ENCODE measurements around the gene ADRA2A.

ADRA2A gene

DNA sequence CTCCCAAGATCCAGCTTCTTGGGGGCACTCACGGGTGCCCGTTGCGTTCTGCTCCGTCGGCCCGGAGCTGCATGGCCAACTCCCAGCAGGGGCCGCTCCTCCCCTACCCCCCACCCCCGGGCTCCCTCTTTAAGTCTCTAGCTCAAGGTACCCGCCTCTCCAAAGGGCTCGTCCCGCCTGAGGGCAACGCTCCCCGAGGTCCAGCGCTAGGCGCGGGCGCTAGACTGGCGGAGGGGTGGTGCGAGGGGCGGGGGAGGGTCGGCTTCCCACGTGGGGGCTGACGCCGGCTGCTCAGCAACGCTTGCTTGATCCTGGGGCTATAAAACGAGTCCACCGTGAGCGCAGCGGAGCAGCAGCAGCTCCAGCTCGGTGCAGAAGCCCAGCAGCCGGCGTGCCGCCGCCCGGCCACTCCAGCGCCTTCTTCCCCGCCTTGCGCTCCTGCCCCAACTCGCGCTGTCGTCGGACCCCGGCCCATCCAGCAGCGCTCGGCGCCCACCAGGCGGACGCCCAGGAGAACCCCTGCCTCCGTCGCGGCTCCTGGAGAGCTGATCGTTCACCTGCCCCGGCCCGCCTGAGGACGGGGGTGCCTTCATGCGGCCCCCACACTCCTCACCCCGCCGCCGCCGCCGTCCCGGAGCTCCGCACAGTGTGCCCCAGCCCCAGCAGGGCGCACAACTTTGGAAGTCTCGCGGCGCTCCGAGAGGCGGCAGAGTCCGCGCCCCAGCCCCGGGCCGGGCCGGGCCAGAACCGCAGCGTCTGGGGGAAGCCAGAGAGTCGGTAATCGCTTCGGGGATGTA, at the start of gene ADRA2A:
Gene ADRA2A (plus strand): TSS at position 348 of the 797 bp plus-strand sequence. CDS start 968 bp downstream, outside the sequence.
- H3K27ac ChIP-seq (ENCODE audit: low read depth, low read length): no peak within 1 kb of the TSS
- no peaks in the 10 kb centered on the region for H3K36me3 ChIP-seq (ENCODE audit: control insufficient read depth, insufficient read depth, low read length)
- no peaks in the 10 kb centered on the region; the same call in 1 of the 2 replicates for H3K9me3 ChIP-seq (ENCODE audit: control insufficient read depth, insufficient read depth, low read depth, low read length)
- H3K27me3 ChIP-seq (ENCODE audit: control insufficient read depth, insufficient read depth, low read length): peaks cover 77% of the 10 kb centered on the region
- peaks cover 3% of the 10 kb centered on the region for H3K4me1 ChIP-seq (ENCODE audit: control insufficient read depth, insufficient read depth, low read length)
- peak within 1 kb of the TSS; percentile 78 for H3K4me3 ChIP-seq (ENCODE audit: low read depth, low read length)
- H3K9ac ChIP-seq (ENCODE audit: low read length): no peak within 1 kb of the TSS

DNA sequence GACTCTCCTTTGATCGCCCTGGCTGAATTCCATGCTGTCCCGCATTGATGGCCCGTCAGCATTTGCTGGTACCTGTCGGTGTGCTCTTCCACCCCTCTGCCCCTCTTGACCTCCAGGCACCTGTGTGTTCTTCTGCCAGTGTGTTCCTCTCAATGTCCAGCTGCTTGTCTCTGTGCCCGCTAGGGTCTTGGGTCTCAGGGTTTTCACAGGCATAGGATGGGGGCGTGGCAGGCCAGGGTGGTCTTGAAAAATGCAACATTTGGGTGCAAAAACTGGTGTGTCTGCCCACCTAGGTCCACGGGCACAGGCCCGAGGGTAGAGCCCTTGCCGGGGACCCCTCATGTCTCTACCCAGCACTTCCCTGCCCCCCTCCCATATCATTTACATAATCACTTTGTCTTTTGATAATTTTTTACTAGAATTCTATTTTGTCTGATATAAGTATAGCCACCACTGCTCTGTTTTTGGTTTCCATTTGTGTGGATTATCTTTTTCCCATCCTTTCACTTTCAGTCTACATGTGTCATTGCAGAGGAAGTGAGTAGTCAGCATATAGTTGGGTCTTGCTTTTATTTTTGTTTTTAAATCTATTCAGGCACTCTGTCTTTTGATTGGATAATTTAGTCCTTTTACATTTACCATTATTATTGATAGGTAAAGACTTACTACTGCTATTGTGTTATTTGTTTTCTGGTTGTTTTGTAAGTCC, 46.6 kb upstream of the ADRA2A start:
- H3K36me3 ChIP-seq (ENCODE audit: control insufficient read depth, insufficient read depth, low read length): no peaks in the 10 kb centered on the region; the same call in 1 of the 2 replicates
- H3K9ac ChIP-seq (ENCODE audit: low read length): no peak overlapping the region
- H3K4me3 ChIP-seq (ENCODE audit: low read depth, low read length): no peak overlapping the region
- H3K9me3 ChIP-seq (ENCODE audit: control insufficient read depth, insufficient read depth, low read depth, low read length): peaks cover 19% of the 10 kb centered on the region
- H3K4me1 ChIP-seq (ENCODE audit: control insufficient read depth, insufficient read depth, low read length): no peaks in the 10 kb centered on the region
- H3K27me3 ChIP-seq (ENCODE audit: control insufficient read depth, insufficient read depth, low read length): no peaks in the 10 kb centered on the region
- no peak overlapping the region for H3K27ac ChIP-seq (ENCODE audit: low read depth, low read length)

DNA sequence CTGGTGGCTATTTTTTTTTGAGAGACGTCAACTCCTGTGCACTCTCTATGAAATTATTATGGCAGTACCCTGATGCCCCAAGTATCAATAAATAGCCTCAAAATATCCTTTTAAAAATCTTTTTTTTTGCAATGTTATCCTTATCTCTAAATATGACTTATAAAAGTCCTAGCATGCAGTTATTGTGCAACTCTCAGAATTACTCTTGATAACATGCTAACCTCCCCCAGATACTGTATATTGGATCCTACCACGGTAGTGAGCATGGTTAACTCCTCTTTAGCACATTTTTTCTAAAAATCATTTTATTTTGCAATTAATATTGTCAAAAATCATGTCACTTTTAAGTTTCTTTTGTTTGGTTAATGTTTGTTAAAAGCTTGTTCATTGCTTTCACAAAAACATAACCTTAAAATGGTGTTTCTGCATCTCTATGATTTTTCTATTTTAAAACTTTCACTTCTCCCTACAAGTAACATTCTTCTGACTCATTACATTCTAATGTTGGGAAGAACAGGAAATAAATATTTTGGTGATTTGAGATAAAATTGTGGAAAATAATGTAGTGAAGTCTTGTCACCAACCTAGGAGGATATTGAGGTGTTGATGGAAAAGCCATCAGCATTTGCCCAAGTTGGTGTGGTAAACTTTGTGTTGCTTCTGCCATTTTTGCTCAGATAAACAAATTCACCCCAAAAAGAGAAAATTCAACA, 42.1 kb upstream of the ADRA2A start:
- H3K9ac ChIP-seq (ENCODE audit: low read length): no peak overlapping the region
- H3K27me3 ChIP-seq (ENCODE audit: control insufficient read depth, insufficient read depth, low read length): no peaks in the 10 kb centered on the region
- H3K36me3 ChIP-seq (ENCODE audit: control insufficient read depth, insufficient read depth, low read length): no peaks in the 10 kb centered on the region; the same call in 1 of the 2 replicates
- no peak overlapping the region for H3K4me3 ChIP-seq (ENCODE audit: low read depth, low read length)
- H3K27ac ChIP-seq (ENCODE audit: low read depth, low read length): no peak overlapping the region
- no peaks in the 10 kb centered on the region for H3K4me1 ChIP-seq (ENCODE audit: control insufficient read depth, insufficient read depth, low read length)
- H3K9me3 ChIP-seq (ENCODE audit: control insufficient read depth, insufficient read depth, low read depth, low read length): peaks cover 25% of the 10 kb centered on the region

DNA sequence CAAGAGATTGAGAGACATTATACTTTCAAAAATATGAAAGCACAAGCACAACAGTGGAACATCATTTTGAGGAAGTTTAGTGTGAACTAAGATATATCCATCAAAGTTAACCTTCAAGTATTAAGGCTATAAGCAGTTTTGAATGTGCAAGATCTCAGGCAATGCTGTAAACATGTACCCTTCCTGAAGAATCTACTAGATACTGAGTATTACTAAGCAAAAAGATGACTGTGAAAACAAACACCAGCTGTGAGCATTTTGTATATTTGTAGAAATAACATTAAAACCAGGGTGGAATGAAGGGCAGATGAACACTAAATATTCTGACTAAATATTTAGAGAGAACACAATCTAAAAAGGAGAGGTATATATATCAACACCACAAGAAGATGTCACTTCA, 41.3 kb upstream of the ADRA2A start:
- H3K27me3 ChIP-seq (ENCODE audit: control insufficient read depth, insufficient read depth, low read length): no peaks in the 10 kb centered on the region
- H3K36me3 ChIP-seq (ENCODE audit: control insufficient read depth, insufficient read depth, low read length): no peaks in the 10 kb centered on the region; the same call in 1 of the 2 replicates
- no peak overlapping the region for H3K27ac ChIP-seq (ENCODE audit: low read depth, low read length)
- H3K9ac ChIP-seq (ENCODE audit: low read length): no peak overlapping the region
- H3K4me3 ChIP-seq (ENCODE audit: low read depth, low read length): no peak overlapping the region
- peaks cover 25% of the 10 kb centered on the region for H3K9me3 ChIP-seq (ENCODE audit: control insufficient read depth, insufficient read depth, low read depth, low read length)
- no peaks in the 10 kb centered on the region for H3K4me1 ChIP-seq (ENCODE audit: control insufficient read depth, insufficient read depth, low read length)

DNA sequence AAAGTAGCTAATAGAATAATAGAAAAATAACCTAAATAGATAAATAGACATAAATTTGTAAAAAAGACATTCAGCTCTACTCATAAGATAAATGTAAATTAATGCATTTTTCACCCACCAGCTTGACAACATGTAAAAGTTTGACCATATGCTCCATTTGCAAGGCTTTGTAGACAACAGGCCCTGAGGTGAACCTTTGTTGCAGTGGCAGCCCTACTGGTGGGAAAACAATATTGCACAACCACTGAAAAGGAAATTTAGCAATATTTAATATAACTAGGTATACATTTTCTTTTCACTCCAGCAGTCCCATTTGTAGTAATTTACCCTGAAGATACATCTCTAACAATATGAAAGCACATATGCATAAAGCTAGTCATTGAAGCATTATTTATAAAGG, 39.0 kb upstream of the ADRA2A start:
- H3K27me3 ChIP-seq (ENCODE audit: control insufficient read depth, insufficient read depth, low read length): no peaks in the 10 kb centered on the region
- H3K9me3 ChIP-seq (ENCODE audit: control insufficient read depth, insufficient read depth, low read depth, low read length): peaks cover 19% of the 10 kb centered on the region
- no peak overlapping the region for H3K9ac ChIP-seq (ENCODE audit: low read length)
- no peaks in the 10 kb centered on the region for H3K36me3 ChIP-seq (ENCODE audit: control insufficient read depth, insufficient read depth, low read length)
- H3K4me3 ChIP-seq (ENCODE audit: low read depth, low read length): no peak overlapping the region
- no peaks in the 10 kb centered on the region for H3K4me1 ChIP-seq (ENCODE audit: control insufficient read depth, insufficient read depth, low read length)
- H3K27ac ChIP-seq (ENCODE audit: low read depth, low read length): no peak overlapping the region

DNA sequence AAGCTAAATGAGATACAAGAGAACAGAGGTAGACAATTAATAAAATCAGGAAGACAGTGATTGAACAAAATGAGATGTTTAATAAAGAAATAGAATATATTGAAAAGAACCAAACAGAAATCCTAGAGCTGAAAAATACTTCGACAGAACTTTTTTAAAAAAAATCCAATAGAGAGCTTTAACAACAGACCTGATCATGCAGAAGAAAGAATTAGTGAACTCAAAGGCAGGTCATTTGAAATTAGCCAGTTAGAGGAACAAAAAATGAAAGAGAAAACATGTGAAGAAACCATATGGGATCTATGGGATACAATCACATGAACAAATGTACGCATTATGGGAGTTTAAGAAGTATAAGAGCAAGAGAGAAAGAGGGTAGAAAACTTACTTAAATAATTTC, 37.3 kb upstream of the ADRA2A start:
- Histone ChIP-seq H3K27me3 (ENCODE audit: control insufficient read depth, insufficient read depth, low read length) (no peaks in the 10 kb centered on the region), H3K4me1 (ENCODE audit: control insufficient read depth, insufficient read depth, low read length) (no peaks in the 10 kb centered on the region), H3K9ac (ENCODE audit: low read length) (no peak overlapping the region), H3K36me3 (ENCODE audit: control insufficient read depth, insufficient read depth, low read length) (no peaks in the 10 kb centered on the region), H3K27ac (ENCODE audit: low read depth, low read length) (no peak overlapping the region), H3K9me3 (ENCODE audit: control insufficient read depth, insufficient read depth, low read depth, low read length) (peaks cover 20% of the 10 kb centered on the region), H3K4me3 (ENCODE audit: low read depth, low read length) (no peak overlapping the region)

DNA sequence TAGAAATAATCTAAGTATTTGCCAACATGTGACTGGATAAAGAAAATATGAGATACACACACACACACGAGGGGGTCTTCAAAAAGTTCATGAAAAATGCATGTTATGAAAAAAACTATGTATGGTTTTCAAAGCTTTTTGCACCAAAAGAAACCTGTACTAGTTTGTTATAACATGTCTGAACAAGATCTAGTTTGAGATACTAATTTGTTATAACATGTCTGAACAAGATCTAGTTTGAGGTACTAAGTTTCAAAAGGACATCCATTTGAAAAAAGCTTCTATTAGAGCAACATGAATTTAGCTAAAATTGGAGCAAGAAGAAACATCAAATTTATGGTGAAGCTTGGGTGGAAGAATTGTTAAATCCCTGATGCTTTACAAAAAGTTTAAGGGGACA, 19.8 kb upstream of the ADRA2A start:
- H3K27ac ChIP-seq (ENCODE audit: low read depth, low read length): no peak overlapping the region
- no peaks in the 10 kb centered on the region for H3K4me1 ChIP-seq (ENCODE audit: control insufficient read depth, insufficient read depth, low read length)
- no peaks in the 10 kb centered on the region for H3K27me3 ChIP-seq (ENCODE audit: control insufficient read depth, insufficient read depth, low read length)
- H3K36me3 ChIP-seq (ENCODE audit: control insufficient read depth, insufficient read depth, low read length): no peaks in the 10 kb centered on the region
- H3K9me3 ChIP-seq (ENCODE audit: control insufficient read depth, insufficient read depth, low read depth, low read length): peaks cover 8% of the 10 kb centered on the region; the same call in 1 of the 2 replicates
- no peak overlapping the region for H3K9ac ChIP-seq (ENCODE audit: low read length)
- no peak overlapping the region for H3K4me3 ChIP-seq (ENCODE audit: low read depth, low read length)

DNA sequence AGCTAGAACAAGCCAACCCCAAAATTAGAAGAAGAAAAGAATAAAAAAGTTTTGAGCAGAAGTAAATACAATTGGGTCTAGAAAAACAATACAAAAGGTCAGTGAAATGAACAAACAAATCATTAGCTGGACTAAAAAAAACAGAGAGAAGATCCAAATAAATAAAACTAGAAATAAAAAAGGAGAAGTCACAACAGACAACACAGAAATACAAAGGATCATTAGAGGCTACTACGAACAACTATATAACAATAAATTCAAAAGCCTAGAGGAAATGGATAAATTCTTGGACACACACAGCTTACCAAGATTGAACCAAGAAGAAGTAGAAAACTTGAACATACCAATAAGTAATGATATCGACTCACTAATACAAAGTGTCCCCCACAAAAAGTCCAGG, 13.4 kb upstream of the ADRA2A start:
- H3K27me3 ChIP-seq (ENCODE audit: control insufficient read depth, insufficient read depth, low read length): no peaks in the 10 kb centered on the region
- no peak overlapping the region for H3K4me3 ChIP-seq (ENCODE audit: low read depth, low read length)
- H3K9ac ChIP-seq (ENCODE audit: low read length): no peak overlapping the region
- no peaks in the 10 kb centered on the region for H3K36me3 ChIP-seq (ENCODE audit: control insufficient read depth, insufficient read depth, low read length)
- H3K9me3 ChIP-seq (ENCODE audit: control insufficient read depth, insufficient read depth, low read depth, low read length): no peaks in the 10 kb centered on the region
- no peaks in the 10 kb centered on the region for H3K4me1 ChIP-seq (ENCODE audit: control insufficient read depth, insufficient read depth, low read length)
- H3K27ac ChIP-seq (ENCODE audit: low read depth, low read length): no peak overlapping the region

DNA sequence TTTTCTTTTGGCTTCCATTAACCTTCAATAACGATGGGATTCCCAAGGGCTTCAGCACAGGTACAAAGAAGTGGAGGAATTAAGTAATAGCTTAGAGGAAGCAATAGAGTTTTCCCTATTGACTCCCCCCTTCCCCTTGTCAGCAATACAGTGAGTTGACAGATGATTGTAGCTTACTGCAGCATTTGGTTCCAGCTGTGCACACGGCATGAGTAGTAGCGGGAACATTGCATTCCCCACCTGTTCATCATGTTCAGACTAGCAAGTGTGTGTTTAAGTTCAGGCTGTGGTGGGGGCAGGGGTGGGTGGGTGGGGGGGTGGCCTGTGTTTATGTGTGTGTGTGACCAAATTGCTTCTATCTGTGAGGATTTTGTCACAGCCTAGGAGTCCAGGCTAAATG, 4.6 kb upstream of the ADRA2A start:
- Histone ChIP-seq H3K36me3 (ENCODE audit: control insufficient read depth, insufficient read depth, low read length) (no peaks in the 10 kb centered on the region), H3K4me3 (ENCODE audit: low read depth, low read length) (no peak overlapping the region), H3K27me3 (ENCODE audit: control insufficient read depth, insufficient read depth, low read length) (peaks cover 42% of the 10 kb centered on the region), H3K9ac (ENCODE audit: low read length) (no peak overlapping the region), H3K27ac (ENCODE audit: low read depth, low read length) (no peak overlapping the region), H3K4me1 (ENCODE audit: control insufficient read depth, insufficient read depth, low read length) (no peaks in the 10 kb centered on the region; the same call in 1 of the 2 replicates), H3K9me3 (ENCODE audit: control insufficient read depth, insufficient read depth, low read depth, low read length) (no peaks in the 10 kb centered on the region)

DNA sequence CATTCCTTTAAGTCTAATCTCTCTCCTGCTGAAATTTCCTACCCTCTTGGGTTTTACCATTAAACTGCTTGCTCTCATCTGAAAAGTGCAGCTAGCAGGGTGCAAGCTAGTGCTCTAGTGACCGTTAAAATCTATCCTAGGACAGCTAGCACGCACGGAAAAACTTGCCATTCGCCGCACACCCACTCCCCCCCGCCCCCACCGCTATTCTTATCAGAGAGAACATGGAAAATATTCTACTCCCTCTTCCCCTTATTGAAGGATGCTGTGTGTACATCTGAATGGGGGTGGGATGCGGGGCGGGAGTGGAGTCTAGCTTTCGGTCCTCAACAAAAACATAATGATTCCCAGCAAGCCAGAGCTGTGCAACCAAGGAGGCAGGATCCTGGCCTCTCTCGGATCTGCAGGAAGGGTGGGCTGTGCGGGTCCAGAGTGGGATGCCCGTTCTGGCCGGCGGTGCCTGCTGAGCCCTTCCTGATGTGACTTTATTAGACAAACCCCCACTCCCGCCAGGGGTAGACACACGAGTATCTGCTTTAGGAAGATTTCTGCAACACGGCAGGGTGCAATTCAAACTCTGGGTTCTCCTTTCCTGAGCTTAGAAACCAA, 1.1 kb upstream of the ADRA2A start:
- peaks cover 3% of the 10 kb centered on the region for H3K4me1 ChIP-seq (ENCODE audit: control insufficient read depth, insufficient read depth, low read length)
- H3K9me3 ChIP-seq (ENCODE audit: control insufficient read depth, insufficient read depth, low read depth, low read length): no peaks in the 10 kb centered on the region; the same call in 1 of the 2 replicates
- peak overlapping the region; percentile 78 for H3K4me3 ChIP-seq (ENCODE audit: low read depth, low read length)
- H3K27ac ChIP-seq (ENCODE audit: low read depth, low read length): no peak overlapping the region
- no peak overlapping the region for H3K9ac ChIP-seq (ENCODE audit: low read length)
- peaks cover 75% of the 10 kb centered on the region for H3K27me3 ChIP-seq (ENCODE audit: control insufficient read depth, insufficient read depth, low read length)
- H3K36me3 ChIP-seq (ENCODE audit: control insufficient read depth, insufficient read depth, low read length): no peaks in the 10 kb centered on the region
